HG03159 (cell line): ENCODE measurements around the gene DPP7.

Experiments used
- ATAC-seq: cut with Tn5 transposase; IDR thresholded peaks from one replicate; pipeline ENCODE4 v1.9.1; 2021; ENCODE audit warnings: mild to moderate bottlenecking, moderate library complexity; ENCODE audit not compliant: unreplicated experiment

DPP7 gene

DNA sequence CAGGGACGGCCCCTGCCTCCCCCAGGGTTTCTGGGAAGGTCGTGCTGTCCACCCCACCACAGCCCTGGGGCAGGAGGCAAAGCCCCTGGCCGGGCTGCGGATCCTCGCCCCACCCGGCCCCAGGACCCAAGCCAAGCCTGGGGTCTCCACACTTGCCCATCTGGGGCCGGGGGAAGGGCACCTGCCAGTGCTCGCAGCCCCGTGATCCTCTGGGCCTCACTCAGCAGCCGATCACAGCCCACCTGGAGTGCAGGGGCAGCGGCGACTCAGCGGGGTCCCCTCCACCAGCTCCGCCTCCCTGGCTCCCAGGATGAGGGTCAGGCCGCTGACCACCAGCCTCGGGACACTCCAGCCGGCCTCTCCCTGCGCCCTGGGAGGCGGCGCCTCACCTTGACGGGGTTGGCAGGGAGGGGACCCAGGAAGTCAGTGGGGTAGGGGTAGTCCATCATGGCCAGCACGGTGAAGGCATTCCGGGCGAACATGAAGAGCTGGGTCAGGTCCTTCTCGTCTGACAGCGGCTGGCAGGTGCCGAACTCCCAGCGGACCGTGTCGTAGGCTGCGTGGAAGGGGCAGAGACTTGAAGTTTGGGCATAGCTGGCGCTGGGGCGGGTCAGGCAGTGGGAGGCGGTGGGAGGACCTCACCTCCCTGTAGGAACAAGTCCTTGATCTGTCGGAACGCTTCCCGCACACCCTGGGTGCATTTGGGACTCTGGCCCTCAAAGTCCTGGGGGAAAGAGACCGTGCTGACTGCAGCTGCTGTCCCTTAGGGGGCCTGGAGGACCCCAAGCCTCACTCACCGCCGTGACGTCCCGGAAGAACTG, 1.8 kb downstream of the DPP7 start:
- no peak for ATAC-seq

DNA sequence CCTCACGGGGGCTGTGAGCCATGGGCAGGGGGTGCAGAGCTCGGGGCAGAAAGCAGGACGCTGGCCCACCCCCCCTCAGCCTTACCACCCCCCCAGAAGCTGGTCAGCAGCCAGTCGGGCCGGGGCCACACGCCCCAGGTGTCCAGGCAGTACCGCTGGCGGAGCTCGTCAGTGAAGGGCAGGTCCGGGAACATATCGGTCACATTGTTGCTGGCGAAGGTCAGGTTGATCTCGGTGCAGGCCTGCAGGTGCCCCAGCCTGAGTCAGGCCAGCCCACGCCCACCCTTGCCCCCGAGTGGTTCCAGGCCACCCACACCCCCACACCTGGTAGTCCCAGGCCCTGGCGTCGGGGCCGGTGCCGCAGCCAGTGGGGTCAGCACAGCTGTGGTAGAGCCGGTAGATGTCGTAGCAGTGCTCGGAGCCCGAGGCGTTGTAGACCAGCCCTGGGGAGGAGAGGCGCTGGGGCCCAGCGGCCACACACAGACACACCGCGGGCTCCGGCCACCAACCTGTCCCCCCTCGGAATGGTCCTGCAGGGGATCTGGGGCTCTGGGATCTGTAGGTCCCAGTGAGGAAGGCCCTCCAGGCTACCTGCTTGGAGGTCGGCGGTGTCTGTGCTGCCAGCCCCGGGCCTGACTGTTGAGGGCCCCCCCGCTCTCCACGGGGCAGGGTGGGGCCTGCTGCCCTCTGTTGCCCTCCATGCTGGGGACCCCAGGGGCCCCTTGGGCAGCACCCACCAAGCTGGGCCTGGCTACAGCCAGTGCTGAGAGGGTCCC, 2.6 kb downstream of the DPP7 start:
- ATAC-seq: no peak

DNA sequence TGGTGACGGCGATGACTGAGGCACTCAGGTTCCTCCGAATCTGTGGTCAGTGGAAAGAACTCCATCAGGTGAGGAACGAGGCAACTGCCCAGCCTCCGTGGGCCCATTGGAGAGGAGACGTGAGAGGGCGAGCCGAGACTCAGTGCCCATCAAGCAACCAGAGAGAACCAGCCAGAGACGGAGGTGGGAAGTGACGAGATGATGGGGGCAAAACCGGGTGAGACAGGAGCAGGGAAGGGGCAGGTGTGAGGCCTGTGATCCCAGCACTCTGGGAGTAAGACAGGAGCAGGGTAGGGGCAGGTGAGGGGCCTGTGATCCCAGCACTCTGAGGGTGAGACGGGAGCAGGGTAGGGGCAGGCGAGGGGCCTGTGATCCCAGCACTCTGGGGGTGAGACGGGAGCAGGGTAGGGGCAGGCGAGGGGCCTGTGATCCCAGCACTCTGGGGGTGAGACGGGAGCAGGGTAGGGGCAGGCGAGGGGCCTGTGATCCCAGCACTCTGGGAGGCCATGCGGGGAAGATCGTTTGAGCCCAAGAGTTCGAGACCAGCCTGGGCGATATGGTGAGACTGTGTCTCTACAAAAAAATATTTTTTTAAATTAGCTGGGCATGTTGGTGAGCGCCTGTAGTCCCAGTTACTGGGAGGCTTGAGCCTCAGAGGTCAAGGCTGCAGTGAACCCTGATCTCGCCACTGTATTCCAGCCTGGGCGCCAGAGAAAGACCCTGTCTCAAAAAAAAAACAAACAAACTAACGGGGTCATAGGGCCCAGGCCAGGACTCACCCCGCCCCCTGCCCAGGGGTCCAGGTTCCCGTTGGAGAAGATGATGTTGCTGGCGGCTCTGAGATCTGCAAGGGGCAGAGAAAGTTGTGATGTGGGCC, 3.4 kb downstream of the DPP7 start:
- no peak for ATAC-seq

DNA sequence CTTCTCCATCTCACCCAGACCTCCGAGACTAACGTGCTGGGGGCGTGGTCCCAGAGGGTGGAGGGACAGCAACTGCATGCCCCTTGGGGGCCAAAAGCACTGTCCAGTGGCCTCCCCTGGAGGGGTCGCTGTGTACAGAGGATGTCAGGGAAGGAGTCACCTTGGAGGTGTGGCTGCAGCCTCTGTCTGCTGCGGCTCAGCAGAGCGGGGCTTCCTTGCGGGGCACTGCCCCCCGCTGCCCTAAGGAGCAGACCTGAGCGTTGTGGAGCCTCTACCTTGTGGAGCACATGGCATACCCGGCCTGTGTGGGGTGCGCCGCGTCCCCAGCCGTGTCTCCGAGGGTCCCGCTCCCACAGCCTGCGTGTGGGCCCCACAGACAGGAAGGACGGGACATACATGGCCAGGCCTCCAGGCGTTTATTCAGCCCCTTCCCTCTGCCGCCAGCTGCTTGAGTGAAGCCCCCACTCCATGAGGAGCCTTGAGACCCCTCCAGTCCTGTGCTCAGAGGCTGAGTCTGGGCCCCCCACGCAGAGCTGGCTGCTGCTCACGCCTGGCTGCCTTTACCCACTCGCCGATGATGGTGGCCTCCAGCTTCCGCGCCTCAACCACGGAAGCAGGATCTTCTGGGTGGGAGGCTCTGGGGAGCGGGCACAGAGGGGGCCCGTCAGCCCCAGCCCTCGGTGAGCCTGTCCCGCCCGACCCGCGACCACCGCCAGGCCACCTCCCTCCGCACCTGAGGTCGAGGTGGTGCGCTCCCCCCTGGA, 4.2 kb downstream of the DPP7 start:
- no peak for ATAC-seq

DNA sequence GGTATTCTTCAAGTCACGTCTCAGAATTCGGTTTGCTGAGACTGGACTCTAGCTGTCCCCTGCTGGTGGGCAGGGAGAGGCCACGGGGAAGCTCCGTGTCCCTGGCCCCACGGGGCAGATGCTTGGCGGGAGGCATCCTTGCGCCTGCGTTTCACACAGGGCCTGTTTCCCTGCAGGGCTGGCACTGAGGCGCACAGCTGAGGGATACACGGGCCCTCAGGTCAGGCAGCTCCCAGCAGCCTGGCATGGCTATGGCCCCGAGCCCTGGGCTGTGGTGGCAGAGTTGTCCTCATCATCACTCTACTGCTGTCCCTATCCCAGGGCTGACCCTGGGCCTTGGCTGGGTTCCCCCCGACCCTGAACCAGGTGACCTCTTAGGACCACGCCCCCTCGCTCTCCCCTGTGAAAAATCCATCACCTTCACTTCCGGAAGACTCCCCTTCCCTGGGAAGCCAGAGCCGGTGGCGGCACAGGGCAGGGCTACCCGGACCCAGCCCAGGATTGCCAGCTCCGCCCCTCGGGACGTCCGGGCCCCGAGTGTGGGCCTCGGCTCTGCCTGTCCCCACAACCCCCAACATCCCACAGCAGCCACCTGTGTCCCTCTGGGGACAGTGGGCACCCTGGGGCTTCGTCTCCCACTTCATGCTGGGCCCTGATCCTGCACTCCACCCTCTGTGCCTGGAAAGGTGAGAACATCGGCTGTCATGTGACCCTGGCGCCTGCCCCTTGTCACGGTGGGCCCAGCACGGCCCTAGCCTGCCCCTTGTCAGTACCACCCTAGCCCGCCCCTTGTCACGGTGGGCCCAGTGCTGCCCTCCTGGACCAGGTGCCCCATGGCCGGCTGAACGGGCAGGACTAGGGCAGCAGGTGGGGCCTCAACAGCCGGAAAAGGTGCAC, 5.0 kb downstream of the DPP7 start:
- ATAC-seq: no peak

DNA sequence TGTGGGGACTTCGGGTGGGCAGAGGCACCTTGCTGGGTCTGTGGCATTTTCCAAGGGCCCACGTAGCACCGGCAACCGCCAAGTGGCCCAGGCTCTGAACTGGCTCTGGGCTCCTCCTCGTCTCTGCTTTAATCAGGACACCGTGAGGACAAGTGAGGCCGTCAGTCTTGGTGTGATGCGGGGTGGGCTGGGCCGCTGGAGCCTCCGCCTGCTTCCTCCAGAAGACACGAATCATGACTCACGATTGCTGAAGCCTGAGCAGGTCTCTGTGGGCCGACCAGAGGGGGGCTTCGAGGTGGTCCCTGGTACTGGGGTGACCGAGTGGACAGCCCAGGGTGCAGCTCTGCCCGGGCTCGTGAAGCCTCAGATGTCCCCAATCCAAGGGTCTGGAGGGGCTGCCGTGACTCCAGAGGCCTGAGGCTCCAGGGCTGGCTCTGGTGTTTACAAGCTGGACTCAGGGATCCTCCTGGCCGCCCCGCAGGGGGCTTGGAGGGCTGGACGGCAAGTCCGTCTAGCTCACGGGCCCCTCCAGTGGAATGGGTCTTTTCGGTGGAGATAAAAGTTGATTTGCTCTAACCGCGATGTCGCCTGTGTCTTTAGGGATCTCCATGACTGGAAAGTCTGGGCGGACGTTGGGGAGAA, 5.8 kb downstream of the DPP7 start:
- ATAC-seq: no peak

DNA sequence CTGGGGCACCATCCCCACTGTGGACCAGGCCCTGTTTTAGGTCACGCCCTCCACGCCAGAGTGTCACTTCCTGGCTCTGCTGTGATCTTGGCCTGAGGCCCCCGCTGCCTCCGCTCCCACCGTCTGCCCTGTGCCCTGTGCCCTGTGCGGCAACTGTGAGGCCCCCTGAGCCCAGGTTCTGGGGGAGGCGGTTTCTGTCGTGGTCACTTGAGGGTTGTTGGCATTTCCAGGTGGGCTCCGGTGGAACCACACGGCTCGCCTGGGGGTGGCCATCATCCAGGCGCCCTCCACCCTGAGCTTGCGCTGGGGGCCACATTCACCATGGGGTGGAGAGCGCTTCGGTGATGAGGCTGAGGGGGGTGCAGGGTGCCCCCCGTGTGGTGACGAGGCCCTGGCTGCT, 6.6 kb downstream of the DPP7 start:
- ATAC-seq: no peak

DNA sequence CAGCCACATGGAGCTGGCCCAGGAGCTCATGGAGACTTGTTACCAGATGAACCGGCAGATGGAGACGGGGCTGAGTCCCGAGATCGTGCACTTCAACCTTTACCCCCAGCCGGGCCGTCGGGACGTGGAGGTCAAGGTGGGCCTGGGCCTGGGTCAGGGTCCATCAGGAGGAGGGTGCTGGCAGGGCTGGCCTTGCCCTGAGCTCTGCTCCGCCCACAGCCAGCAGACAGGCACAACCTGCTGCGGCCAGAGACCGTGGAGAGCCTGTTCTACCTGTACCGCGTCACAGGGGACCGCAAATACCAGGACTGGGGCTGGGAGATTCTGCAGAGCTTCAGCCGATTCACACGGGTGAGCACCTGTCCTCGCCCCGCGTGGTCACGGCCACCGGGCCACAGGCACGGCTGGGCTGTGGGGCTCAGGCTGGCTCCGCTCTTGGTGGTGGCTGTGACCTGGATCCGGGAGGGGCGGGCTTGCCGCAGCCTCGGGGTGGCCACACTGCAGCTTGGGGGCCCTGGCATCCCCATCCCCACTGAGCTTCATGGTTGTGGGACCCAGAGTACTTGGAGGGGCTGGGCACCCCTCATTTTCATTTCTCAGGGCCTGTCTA, 7.1 kb downstream of the DPP7 start:
- ATAC-seq: no peak

DNA sequence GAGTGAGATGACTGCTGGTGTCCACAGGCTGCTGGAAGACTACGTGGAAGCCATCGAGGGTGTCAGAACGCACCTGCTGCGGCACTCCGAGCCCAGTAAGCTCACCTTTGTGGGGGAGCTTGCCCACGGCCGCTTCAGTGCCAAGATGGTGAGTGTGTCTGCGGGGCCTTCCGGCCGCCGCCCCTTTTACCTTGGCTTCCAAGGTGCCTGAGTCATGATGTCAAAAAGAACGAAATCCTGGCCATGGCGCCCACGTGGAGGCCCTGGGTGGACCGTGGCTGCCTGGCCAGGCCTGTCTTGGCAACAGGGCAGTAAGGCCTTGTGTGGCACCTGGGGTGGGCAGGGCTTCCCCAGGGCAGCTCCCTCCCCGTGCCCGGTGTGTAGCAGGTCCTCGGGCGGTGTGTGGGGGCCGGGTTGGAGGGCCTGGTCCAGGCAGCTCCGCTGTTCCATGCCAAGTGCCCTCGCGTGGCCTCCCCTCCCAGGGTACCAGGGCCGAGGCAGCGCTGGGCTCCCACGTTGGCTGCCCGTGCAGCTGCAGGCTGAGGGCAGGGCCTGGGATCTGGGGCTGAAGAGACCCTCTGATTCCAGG, 7.8 kb downstream of the DPP7 start:
- no peak for ATAC-seq

DNA sequence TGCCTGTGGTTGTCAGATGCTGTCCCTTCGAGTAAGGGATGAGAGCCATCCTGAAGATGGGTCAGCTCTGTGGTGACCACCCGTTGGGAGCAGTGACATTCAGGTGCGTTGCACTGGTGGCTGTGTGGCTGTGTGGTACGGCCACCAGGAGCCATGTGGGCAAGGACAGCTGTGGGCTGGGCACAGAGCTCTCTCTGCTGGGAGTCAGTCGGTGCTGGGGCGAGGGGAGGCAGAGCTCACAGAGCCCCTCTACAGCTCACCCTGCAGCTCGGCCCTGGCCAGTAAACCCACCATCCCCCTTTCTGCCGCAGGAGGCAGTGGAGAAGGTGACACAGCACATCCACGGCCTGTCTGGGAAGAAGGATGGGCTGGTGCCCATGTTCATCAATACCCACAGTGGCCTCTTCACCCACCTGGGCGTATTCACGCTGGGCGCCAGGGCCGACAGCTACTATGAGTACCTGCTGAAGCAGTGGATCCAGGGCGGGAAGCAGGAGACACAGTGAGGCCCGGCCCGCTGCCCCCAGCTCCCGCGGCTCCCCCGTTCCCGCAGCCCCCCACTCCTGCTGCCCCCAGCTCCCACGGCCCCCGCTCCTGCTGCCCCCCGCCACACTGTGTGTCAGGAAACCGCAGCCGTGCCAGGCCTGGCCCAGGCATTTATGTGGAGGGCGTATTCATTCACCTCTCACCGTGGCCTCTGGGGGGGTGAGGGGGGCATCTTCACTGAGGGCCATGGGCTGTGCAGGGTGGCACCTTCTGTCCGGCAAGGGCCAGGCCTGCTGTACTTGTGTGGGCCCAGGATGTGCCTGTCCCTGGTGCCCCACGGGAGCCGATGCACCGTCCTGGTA, 8.5 kb downstream of the DPP7 start:
- no peak for ATAC-seq

DNA sequence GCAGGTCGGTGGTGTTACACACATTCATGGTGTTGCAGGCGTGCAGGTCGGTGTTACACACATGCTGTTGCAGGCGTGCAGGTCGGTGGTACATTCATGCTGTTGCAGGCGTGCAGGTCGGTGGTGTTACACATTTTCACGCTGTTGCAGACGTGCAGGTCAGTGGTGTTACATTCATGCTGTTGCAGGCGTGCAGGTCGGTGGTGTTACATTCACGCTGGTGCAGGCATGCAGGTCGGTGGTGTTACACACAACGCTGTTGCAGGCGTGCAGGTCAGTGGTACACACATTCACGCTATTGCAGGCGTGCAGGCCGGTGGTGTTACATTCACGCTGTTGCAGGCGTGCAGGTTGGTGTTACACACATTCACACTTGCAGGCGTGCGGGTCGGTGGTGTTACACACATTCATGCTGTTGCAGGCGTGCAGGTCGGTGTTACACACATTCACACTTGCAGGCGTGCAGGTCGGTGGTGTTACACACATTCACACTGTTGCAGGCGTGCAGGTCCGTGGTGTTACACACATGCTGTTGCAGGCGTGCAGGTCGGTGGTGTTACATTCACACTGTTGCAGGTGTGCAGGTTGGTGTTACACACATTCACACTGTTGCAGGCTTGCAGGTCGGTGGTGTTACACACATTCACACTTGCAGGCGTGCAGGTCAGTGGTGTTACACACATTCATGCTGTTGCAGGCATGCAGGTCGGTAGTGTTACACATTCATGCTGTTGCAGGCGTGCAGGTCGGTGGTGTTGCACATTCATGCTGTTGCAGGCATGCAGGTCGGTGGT, 11.1 kb downstream of the DPP7 start:
- no peak for ATAC-seq

DNA sequence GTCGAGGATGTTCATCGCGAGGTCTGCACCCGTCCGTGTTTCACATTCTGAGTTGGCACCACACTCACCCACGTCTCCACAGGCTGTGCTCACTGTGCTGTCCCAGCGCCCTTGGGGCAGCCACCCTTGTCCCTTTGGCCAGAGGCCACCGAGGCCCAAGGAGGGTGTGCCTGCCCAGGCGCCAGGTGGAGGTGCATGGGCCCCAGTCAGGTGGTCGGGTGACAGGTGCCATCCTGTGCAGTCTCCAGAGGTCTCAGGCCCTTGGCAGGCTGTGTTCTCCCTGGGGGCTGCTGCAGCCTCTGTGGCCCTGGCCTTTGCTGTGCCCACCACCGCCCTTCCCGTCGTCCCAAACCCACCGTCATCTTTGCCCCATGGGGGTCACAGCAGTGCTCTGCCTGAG, 15.3 kb downstream of the DPP7 start:
- no peak for ATAC-seq

DNA sequence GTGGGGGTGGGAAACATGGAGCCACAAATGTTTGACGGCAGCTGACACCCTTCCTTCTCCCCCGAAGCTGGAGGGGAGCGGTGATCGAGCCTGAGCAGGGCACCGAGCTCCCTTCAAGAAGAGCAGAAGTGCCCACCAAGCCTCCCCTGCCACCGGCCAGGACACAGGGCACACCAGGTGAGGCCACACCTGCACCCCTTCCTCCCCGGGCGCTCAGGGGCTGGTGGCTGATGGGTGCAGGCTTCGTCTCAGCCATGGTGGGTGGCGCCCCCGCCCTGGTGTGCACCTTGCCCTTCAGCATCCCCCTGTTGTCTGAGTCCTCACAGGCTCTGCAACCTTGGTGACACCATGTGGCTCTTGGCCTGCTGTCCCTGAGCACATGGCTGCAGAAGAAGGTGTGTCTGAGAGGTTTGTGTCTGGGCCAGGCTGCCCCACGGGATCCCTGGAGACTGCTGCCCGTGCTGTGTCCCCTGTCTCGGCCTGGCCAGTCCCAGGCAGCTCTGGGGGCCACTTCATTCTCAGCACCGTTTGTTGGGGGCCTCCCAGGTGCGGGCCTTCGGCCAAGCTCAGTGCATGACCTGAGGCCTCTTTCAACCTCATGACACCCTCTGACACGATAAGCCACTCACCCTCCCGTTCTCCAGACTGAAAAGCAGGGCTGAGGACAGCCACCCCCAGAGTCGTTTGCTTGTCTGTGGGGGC, 16.6 kb downstream of the DPP7 start:
- no peak for ATAC-seq

DNA sequence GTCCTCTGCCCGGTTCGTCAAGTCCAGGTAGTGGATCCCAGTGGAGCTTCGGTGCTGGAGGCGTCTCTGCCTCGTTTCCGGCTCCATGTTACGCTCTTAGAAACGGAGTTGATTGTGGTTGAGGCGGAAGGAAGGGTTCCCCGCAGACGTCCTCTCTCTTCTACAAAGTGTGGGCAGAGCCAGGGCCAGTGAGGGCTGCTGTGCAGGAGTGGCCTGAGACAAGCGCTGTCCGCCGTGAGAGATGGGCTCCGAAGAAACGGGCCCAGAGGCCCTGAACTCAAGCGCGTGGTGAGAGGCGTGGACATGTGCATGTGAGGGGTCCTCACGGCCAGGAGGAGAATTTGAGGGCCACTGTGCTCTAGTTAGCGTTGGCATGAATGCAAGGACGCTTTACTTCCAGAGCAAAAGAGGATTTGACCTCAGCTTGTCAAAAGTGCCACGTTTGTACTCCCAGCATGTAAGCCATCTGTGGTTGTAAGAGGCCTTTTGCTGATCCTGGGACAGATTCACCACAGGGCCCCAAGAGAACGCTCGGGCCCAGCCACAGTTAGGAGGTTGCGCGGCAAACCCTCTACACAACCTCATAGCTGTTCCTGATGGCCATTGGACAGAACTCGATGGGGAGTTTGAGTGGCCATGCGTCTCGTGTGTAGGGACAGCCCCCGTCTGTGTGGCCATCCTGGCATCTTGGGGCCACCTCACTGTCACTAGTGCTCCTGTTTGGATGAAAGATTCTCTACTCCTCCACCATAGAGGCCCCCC, 17.6 kb downstream of the DPP7 start:
- no peak for ATAC-seq
